Peyer's patch (tissue), 4 donors: Measurements from ENCODE around the gene OARD1.

Source experiments
- POLR2A ChIP-seq, 2 donors: fragments of 450-650 bp; IDR thresholded peaks; one replicate each; pipeline ENCODE4 v1.5.1; 2017; ENCODE audit warnings: antibody characterized with exemption in 2 of 2, mild to moderate bottlenecking in 2 of 2, moderate library complexity in 2 of 2
- TF ChIP-seq, protein P1 (sequence below), 6 experiments: fragments of 450-650 bp in 4 of 6; fragments of 200-600 bp in 2 of 6; sonication (generic) in 1 of 6; IDR thresholded peaks; one replicate each; pipeline ENCODE4 v1.5.1; 2017 to 2019; ENCODE audit warnings: antibody characterized with exemption in 6 of 6, mild to moderate bottlenecking in 3 of 6, moderate library complexity in 1 of 6

DNA sequence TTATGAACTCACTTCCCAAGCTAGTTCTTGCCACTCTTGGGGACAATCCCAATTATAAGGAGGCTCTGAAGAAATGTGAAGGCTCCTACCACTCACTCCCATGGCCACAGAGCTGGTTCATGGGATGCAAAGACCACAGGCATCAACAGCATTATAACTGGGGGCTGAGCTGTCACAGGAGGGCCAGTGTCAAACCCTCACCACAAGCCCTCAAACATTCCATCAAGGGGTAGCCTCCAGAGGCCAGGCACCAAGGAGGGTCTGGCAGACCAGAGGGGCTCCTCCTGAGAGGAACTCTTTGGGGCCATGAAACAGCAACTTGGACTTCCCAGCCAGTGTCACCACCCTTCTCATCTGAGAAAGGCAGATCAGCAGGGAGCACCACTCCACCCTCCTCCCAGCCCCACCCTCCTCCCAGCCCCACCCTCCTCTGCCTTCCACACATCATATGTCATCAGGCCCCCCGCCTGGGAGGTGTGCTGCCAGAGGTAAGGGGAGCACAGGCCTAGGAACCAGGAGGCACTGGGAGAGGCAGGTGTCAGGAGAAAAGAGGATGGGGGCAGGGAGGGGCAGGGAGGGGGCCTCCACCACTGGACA, 31.1 kb downstream of the OARD1 start:
- TF ChIP-seq, protein P1, sequence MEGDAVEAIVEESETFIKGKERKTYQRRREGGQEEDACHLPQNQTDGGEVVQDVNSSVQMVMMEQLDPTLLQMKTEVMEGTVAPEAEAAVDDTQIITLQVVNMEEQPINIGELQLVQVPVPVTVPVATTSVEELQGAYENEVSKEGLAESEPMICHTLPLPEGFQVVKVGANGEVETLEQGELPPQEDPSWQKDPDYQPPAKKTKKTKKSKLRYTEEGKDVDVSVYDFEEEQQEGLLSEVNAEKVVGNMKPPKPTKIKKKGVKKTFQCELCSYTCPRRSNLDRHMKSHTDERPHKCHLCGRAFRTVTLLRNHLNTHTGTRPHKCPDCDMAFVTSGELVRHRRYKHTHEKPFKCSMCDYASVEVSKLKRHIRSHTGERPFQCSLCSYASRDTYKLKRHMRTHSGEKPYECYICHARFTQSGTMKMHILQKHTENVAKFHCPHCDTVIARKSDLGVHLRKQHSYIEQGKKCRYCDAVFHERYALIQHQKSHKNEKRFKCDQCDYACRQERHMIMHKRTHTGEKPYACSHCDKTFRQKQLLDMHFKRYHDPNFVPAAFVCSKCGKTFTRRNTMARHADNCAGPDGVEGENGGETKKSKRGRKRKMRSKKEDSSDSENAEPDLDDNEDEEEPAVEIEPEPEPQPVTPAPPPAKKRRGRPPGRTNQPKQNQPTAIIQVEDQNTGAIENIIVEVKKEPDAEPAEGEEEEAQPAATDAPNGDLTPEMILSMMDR (IDR thresholded peaks at IDR 0.05): no peak
- peak in 1 of 2 donors; percentile 2 for TF ChIP-seq POLR2A (IDR thresholded peaks at IDR 0.05)
